CD4-positive, alpha-beta memory T cell (primary cell): ENCODE data around the gene IP6K2. TPM values are rescaled to one million over a fixed set of nuclear protein-coding genes. Genes with fewer than 3 reads are reported as not detected.

Source experiments
- CTCF ChIA-PET: fragments of 350-600 bp; sonication (Branson Sonifier 250); formaldehyde crosslinking; loops from one replicate; lab custom pipeline; 2021; ENCODE audit warnings: inconsistent platforms; ENCODE audit not compliant: partially characterized antibody; lab: Charles Lee
- POLR2A ChIA-PET: fragments of 350-600 bp; sonication (Branson Sonifier 250); formaldehyde crosslinking; loops from one replicate; lab custom pipeline; 2021; ENCODE audit not compliant: partially characterized antibody; lab: Charles Lee
- DNase-seq, 5 donors: peaks; one replicate each; pipeline versions ENCODE4 v3.0.0 to v3.0.0-alpha.2; 2020 to 2022; ENCODE audit warnings: mixed read lengths in 1 of 5
- H3K27ac ChIP-seq: one replicate; pipeline ENCODE4 v1.7.0; 2013; ENCODE audit warnings: low read depth, low read length
- H3K27me3 ChIP-seq: 2 replicates; pipeline ENCODE4 v1.7.0; 2013; ENCODE audit warnings: mild to moderate bottlenecking, low read length, moderate library complexity; ENCODE audit not compliant: insufficient read depth
- H3K36me3 ChIP-seq: 2 replicates; pipeline ENCODE4 v1.7.0; 2013; ENCODE audit warnings: mild to moderate bottlenecking, low read length, moderate library complexity; ENCODE audit not compliant: insufficient read depth
- H3K4me1 ChIP-seq: 2 replicates; pipeline ENCODE4 v1.7.0; 2013; ENCODE audit warnings: mild to moderate bottlenecking, low read length, moderate library complexity; ENCODE audit not compliant: insufficient read depth
- H3K4me3 ChIP-seq, 2 donors: one replicate each; pipeline ENCODE4 v1.7.0; 2013; ENCODE audit warnings: low read length in 2 of 2, mild to moderate bottlenecking in 1 of 2
- H3K9me3 ChIP-seq, 2 donors: one replicate each; pipeline ENCODE4 v1.7.0; 2013; ENCODE audit warnings: low read length in 2 of 2, control low read depth in 1 of 2; ENCODE audit not compliant: control insufficient read depth in 1 of 2
- H3K27ac Mint-ChIP-seq, 7 donors: one replicate each; pipeline ENCODE4 v1.8.0; 2020 to 2021; ENCODE audit warnings: mixed read lengths in 7 of 7, mild to moderate bottlenecking in 6 of 7, inconsistent platforms in 3 of 7, moderate library complexity in 3 of 7
- H3K27me3 Mint-ChIP-seq, 2 donors: one replicate each; pipeline ENCODE4 v1.8.0; 2020 to 2021; ENCODE audit warnings: mixed read lengths in 2 of 2
- H3K36me3 Mint-ChIP-seq, 2 donors: one replicate each; pipeline ENCODE4 v1.8.0; 2020 to 2021; ENCODE audit warnings: mixed read lengths in 2 of 2, inconsistent platforms in 1 of 2, mild to moderate bottlenecking in 1 of 2
- H3K4me1 Mint-ChIP-seq, 4 donors: one replicate each; pipeline ENCODE4 v1.8.0; 2020 to 2021; ENCODE audit warnings: mixed read lengths in 4 of 4, mild to moderate bottlenecking in 1 of 4
- H3K4me3 Mint-ChIP-seq, 8 donors: one replicate each; pipeline ENCODE4 v1.8.0; 2020 to 2021; ENCODE audit warnings: mixed read lengths in 8 of 8, mild to moderate bottlenecking in 7 of 8, moderate library complexity in 6 of 8, inconsistent platforms in 3 of 8
- H3K9me3 Mint-ChIP-seq, 8 donors: one replicate each; pipeline ENCODE4 v1.8.0; 2020 to 2021; ENCODE audit warnings: mixed read lengths in 8 of 8, mild to moderate bottlenecking in 5 of 8, inconsistent platforms in 3 of 8, moderate library complexity in 1 of 8
- intact Hi-C: fragments of 100-400 bp; cut with micrococcal nuclease; formaldehyde crosslinking; loops from one replicate; pipeline ENCODE4 v1.15.1; 2023
- polyA plus RNA-seq, 2 donors: library from polyadenylated mRNA; unstranded; fragments of 300-500 nt; fragmentation: Illumina TruSeq; gene quantifications; one replicate each; pipeline ENCODE4 v1.2.3, GENCODE V29; 2021
- total RNA-seq, 2 experiments: library from RNA; stranded (reverse); gene quantifications; one replicate each; pipeline ENCODE4 v1.2.3, GENCODE V29; 2021

Gene IP6K2
- total and polyA plus RNA-seq, 4 experiments from 2014 or later = 49.4 to 91.8 (median 67.4) TPM

DNA sequence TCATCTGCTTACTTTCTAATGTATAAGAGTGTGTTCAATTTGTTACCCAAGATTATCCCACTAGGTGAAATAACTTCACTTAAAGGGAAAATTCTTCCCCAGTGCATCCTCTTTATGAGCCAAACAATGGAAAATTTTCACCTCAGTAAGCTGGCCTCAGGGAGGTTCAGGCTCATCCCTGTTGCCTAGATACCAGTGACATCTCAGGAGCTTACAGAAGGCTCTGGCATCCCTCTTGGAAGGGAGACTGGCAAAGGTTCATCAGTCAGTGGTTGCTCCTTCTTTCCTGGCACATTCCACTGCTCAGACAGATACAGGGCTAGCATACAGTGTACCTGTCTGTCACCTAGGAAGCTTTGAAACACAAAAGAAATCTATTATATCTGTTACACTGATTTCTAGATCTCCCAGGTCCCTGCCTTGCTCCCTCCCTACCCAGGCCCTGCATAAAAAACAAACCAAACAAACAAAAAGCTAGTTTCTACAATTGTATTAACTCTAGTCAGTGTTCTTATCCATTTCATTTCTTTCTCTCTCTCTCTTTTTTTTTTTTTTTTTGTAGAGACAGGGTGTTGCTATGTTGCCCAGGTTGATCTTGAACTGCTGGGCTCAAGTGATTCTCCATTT is 1.7 kb downstream of the IP6K2 start:
- H3K4me3 Mint-ChIP-seq = peak overlapping the region; percentile 98 to 100 (median 99)
- ChIA-PET CTCF (interaction anchor here (0.5 to 3.5 kb wide), 2 partner anchors 141 to 182 kb away, joined by 3 to 11 read pairs; no protein-coding TSS in a partner anchor), POLR2A (interaction anchor here (2.4 to 2.8 kb wide), 3 partner anchors 7 to 379 kb away, joined by 11 to 15 read pairs (median 13); partner anchors contain the start of genes NCKIPSD and QRICH1)
- H3K9me3 ChIP-seq = no peaks in the 10 kb centered on the region
- no peaks in the 10 kb centered on the region for H3K27me3 Mint-ChIP-seq
- H3K4me1 Mint-ChIP-seq = peaks cover 35 to 68% (median 49%) of the 10 kb centered on the region in 4 donors
- H3K27ac ChIP-seq = no peak overlapping the region
- H3K36me3 ChIP-seq = peaks cover 12% of the 10 kb centered on the region
- no peaks in the 10 kb centered on the region for H3K9me3 Mint-ChIP-seq
- no peaks in the 10 kb centered on the region for H3K27me3 ChIP-seq
- no peak for DNase-seq
- H3K4me1 ChIP-seq = peaks cover 56% of the 10 kb centered on the region
- H3K36me3 Mint-ChIP-seq = peaks cover 18 to 42% of the 10 kb centered on the region in 2 donors
- H3K4me3 ChIP-seq = peak overlapping the region; percentile 90 to 98
- intact Hi-C loops = loop anchor here (5.0 kb wide), 2 partner anchors 132 to 182 kb away; partner anchors contain the start of genes PRKAR2A and SLC25A20
- peak overlapping the region; percentile 31 to 99 (median 88) for H3K27ac Mint-ChIP-seq

GRCh38 chr3:48711727-48712126 is 5.3 kb downstream of the IP6K2 start:
- POLR2A ChIA-PET = no interaction called here
- Mint-ChIP-seq H3K4me1 (peaks cover 39 to 84% (median 60%) of the 10 kb centered on the region in 4 donors), H3K36me3 (peaks cover 22 to 63% of the 10 kb centered on the region in 2 donors), H3K9me3 (no peaks in the 10 kb centered on the region), H3K27me3 (no peaks in the 10 kb centered on the region), H3K27ac (peak overlapping the region in 5 of 7 donors; percentile 30 to 65 (median 52)), H3K4me3 (peak overlapping the region in 4 of 8 donors; percentile 11 to 65 (median 51))
- intact Hi-C loops = no loop called here
- peaks cover 77% of the 10 kb centered on the region for H3K4me1 ChIP-seq
- no peaks in the 10 kb centered on the region for H3K27me3 ChIP-seq
- no peaks in the 10 kb centered on the region for H3K9me3 ChIP-seq
- DNase-seq = no peak
- H3K36me3 ChIP-seq = peaks cover 23% of the 10 kb centered on the region
- no peak overlapping the region for H3K4me3 ChIP-seq
- H3K27ac ChIP-seq = no peak overlapping the region
- CTCF ChIA-PET = no interaction called here

DNA sequence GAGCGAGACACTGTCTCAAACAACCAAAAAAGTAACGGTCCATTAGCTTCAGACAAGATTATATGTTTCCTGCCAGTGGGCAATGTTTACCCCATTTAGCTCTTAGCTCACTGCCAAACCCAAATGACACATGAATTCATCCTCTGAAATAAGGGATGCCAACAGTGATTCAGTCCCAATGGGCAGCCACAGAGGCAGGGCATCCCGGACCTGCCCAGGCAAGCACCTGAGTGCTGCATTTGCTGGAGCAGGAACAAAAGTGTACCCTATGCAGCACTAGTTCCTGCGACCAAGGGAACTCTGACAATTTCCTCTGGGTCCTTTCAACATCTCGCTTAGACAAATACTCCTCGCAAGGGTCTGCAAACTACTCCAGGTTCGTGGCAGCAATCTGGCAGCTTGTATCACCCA is 8.0 kb downstream of the IP6K2 start:
- Mint-ChIP-seq H3K9me3 (no peaks in the 10 kb centered on the region), H3K36me3 (peaks cover 23 to 54% of the 10 kb centered on the region in 2 donors), H3K4me3 (peak overlapping the region in 3 of 8 donors; percentile 29 to 47 (median 43)), H3K4me1 (peaks cover 34 to 70% (median 43%) of the 10 kb centered on the region in 4 donors), H3K27me3 (no peaks in the 10 kb centered on the region), H3K27ac (peak overlapping the region in 5 of 7 donors; percentile 11 to 80 (median 79))
- ChIA-PET POLR2A (interaction anchor here (1.7 to 2.5 kb wide), 2 partner anchors 8 to 26 kb away, joined by 4 to 13 read pairs; partner anchors contain the start of gene IP6K2), CTCF (interaction anchor here (0.7 to 2.0 kb wide), 2 partner anchors 8 to 28 kb away, joined by 3 to 4 read pairs; partner anchors contain the start of gene IP6K2)
- H3K27ac ChIP-seq = no peak overlapping the region
- H3K4me1 ChIP-seq = peaks cover 63% of the 10 kb centered on the region
- H3K9me3 ChIP-seq = no peaks in the 10 kb centered on the region
- intact Hi-C loops = no loop called here
- no peak overlapping the region for H3K4me3 ChIP-seq
- no peaks in the 10 kb centered on the region for H3K27me3 ChIP-seq
- DNase-seq = no peak
- peaks cover 23% of the 10 kb centered on the region for H3K36me3 ChIP-seq

DNA sequence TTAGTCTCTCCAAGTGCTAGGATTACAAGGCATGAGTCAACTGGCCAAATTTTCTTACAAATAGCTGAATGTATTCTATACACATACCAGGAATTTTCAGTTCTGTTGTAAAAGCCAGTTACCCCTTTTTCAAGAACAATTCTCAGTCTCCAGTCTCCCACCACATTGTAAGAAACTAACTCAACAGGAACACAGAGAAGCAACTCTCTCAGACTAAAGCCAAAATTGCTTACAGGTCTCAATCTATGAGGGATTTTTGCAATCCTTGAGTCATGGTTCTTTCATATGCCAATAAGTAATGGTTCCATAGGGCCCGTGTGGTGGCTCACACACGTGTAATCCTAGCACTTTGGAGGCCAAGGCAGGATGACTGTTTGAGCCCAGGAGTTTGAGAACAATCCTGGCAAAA is 8.5 kb downstream of the IP6K2 start:
- peaks cover 59% of the 10 kb centered on the region for H3K4me1 ChIP-seq
- CTCF ChIA-PET = interaction anchor here (0.6 to 2.0 kb wide), 2 partner anchors 8 to 1115 kb away, joined by 3 to 4 read pairs; partner anchors contain the start of gene IP6K2
- no peaks in the 10 kb centered on the region for H3K27me3 Mint-ChIP-seq
- H3K27me3 ChIP-seq = no peaks in the 10 kb centered on the region
- no peak overlapping the region for H3K27ac ChIP-seq
- intact Hi-C loops = no loop called here
- H3K9me3 ChIP-seq = no peaks in the 10 kb centered on the region
- H3K27ac Mint-ChIP-seq = peak overlapping the region in 5 of 7 donors; percentile 31 to 80 (median 65)
- H3K4me1 Mint-ChIP-seq = peaks cover 36 to 72% (median 44%) of the 10 kb centered on the region in 4 donors
- no peak for DNase-seq
- H3K4me3 ChIP-seq = no peak overlapping the region
- peaks cover 23% of the 10 kb centered on the region for H3K36me3 ChIP-seq
- POLR2A ChIA-PET = interaction anchor here (1.7 to 2.5 kb wide), 2 partner anchors 8 to 27 kb away, joined by 4 to 13 read pairs; partner anchors contain the start of gene IP6K2
- no peaks in the 10 kb centered on the region for H3K9me3 Mint-ChIP-seq
- peak overlapping the region in 4 of 8 donors; percentile 29 to 47 (median 37) for H3K4me3 Mint-ChIP-seq
- peaks cover 23 to 54% of the 10 kb centered on the region in 2 donors for H3K36me3 Mint-ChIP-seq

DNA sequence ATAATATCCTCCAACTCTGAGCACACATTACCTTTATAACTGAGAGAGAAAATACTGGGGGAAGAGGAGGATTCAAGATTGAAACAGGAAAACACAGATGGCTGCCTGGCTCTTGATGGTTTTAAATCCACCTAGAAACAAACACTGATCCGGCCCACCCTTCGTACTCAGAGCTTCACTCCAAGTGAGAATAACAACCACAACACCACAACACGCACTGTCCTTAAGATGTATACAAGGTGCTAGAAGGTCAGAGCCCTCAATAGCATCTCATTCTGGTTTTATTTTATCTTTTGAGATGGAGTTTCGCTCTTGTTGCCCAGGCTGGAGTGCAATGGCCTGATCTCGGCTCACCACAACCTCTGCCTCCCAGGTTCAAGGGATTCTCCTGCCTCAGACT is 9.9 kb downstream of the IP6K2 start:
- no peaks in the 10 kb centered on the region for H3K27me3 Mint-ChIP-seq
- H3K4me1 Mint-ChIP-seq = peaks cover 43 to 71% (median 49%) of the 10 kb centered on the region in 4 donors
- H3K4me3 Mint-ChIP-seq = peak overlapping the region in 1 of 8 donors; percentile 13
- peaks cover 29% of the 10 kb centered on the region for H3K36me3 ChIP-seq
- H3K9me3 ChIP-seq = no peaks in the 10 kb centered on the region
- no peak for DNase-seq
- H3K27me3 ChIP-seq = no peaks in the 10 kb centered on the region
- H3K36me3 Mint-ChIP-seq = peaks cover 24 to 57% of the 10 kb centered on the region in 2 donors
- POLR2A ChIA-PET = interaction anchor here (1.0 to 2.5 kb wide), 3 partner anchors 8 to 11 kb away, joined by 3 to 13 read pairs (median 5); partner anchors contain the start of gene IP6K2
- no peaks in the 10 kb centered on the region for H3K9me3 Mint-ChIP-seq
- CTCF ChIA-PET = interaction anchor here (1.0 to 2.4 kb wide), 4 partner anchors 9 to 33 kb away, joined by 3 to 5 read pairs (median 4); partner anchors contain the start of genes IP6K2 and NCKIPSD
- peaks cover 58% of the 10 kb centered on the region for H3K4me1 ChIP-seq
- no peak overlapping the region for H3K27ac ChIP-seq
- H3K4me3 ChIP-seq = no peak overlapping the region
- intact Hi-C loops = no loop called here
- H3K27ac Mint-ChIP-seq = peak overlapping the region in 3 of 7 donors; percentile 0 to 78 (median 19)

DNA sequence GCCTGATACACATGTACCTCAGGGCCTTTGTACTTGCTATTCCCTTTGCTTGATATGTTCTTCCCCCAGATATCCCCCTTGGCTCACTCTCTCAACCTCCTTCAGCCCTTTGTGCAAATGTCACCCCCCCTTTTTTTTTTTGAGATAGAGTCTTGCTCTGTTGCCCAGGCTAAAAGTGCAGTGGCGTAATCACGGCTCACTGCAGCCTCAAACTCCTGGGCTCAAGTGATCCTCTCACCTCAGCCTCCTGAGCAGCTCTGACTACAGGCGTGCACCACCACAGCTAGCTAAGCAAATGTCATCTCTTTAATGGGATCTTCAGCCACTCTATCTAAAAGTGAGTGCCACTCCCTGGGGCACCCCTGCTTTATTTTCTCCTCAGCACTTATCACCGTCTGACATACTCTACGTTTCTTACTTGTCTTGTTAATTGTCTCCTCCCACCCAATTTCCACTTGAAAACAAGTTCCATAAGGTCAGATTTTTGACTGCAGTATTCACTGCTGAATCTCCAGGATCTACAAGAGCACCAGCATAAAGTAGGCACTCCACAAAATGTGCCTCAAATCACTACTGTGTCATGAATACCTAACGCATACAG is 14.6 kb downstream of the IP6K2 start:
- ChIA-PET CTCF (no interaction called here), POLR2A (no interaction called here)
- DNase-seq = no peak
- intact Hi-C loops = loop anchor here (2.0 kb wide), 1 partner anchor 14 kb away; the partner anchor contains the start of gene IP6K2
- H3K4me1 ChIP-seq = peaks cover 40% of the 10 kb centered on the region
- H3K27ac ChIP-seq = no peak overlapping the region
- H3K9me3 Mint-ChIP-seq = no peaks in the 10 kb centered on the region
- H3K4me1 Mint-ChIP-seq = peaks cover 27 to 52% (median 37%) of the 10 kb centered on the region in 4 donors
- peaks cover 25% of the 10 kb centered on the region for H3K36me3 ChIP-seq
- no peak overlapping the region for H3K4me3 ChIP-seq
- H3K36me3 Mint-ChIP-seq = peaks cover 10 to 43% of the 10 kb centered on the region in 2 donors
- no peaks in the 10 kb centered on the region for H3K27me3 Mint-ChIP-seq
- H3K9me3 ChIP-seq = no peaks in the 10 kb centered on the region
- no peak overlapping the region for H3K4me3 Mint-ChIP-seq
- no peaks in the 10 kb centered on the region for H3K27me3 ChIP-seq
- H3K27ac Mint-ChIP-seq = peak overlapping the region in 4 of 7 donors; percentile 0 to 55 (median 8)
